CD4-positive, alpha-beta T cell treated with Interleukin-15 for 4 hours (primary cell): ENCODE data around the gene ALK.

Experiments used
- DNase-seq: peaks from one replicate; pipeline ENCODE4 v3.0.0-alpha.2; 2020; ENCODE audit warnings: low spot score

The ALK gene

GRCh38 chr2:29191817-29192216, 729.6 kb downstream of the ALK start:
- DNase-seq: no peak

- no peak for DNase-seq
Observed at GRCh38 chr2:29189052-29189451, 732.3 kb downstream of the ALK start.

GRCh38 chr2:29187926-29188325, 733.5 kb downstream of the ALK start:
- no peak for DNase-seq

GRCh38 chr2:29186817-29187216, 734.6 kb downstream of the ALK start:
- no peak for DNase-seq

- DNase-seq: no peak
Observed at GRCh38 chr2:29184531-29184930, 736.9 kb downstream of the ALK start.

- no peak for DNase-seq
Observed at GRCh38 chr2:29182920-29183319, 738.5 kb downstream of the ALK start.

- DNase-seq: no peak
Observed at GRCh38 chr2:29182334-29182733, 739.1 kb downstream of the ALK start.

- DNase-seq: no peak
Observed at GRCh38 chr2:29175338-29175737, 746.0 kb downstream of the ALK start.

GRCh38 chr2:29174937-29175336, 746.4 kb downstream of the ALK start:
- DNase-seq: no peak

- no peak for DNase-seq
Observed at GRCh38 chr2:29166242-29167039, 754.9 kb downstream of the ALK start.

GRCh38 chr2:29165362-29166241, 755.8 kb downstream of the ALK start:
- DNase-seq: no peak

- no peak for DNase-seq
Observed at GRCh38 chr2:29164091-29164846, 757.1 kb downstream of the ALK start.

- no peak for DNase-seq
Observed at GRCh38 chr2:29162204-29162928, 759.0 kb downstream of the ALK start.

GRCh38 chr2:29160184-29160583, 761.2 kb downstream of the ALK start:
- no peak for DNase-seq

GRCh38 chr2:29159125-29159524, 762.3 kb downstream of the ALK start:
- DNase-seq: no peak

GRCh38 chr2:29157131-29157530, 764.3 kb downstream of the ALK start:
- DNase-seq: no peak

GRCh38 chr2:29155578-29155977, 765.8 kb downstream of the ALK start:
- no peak for DNase-seq

GRCh38 chr2:29154610-29155009, 766.8 kb downstream of the ALK start:
- DNase-seq: no peak

GRCh38 chr2:29147963-29148362, 773.4 kb downstream of the ALK start:
- no peak for DNase-seq

- no peak for DNase-seq
Observed at GRCh38 chr2:29146197-29146596, 775.2 kb downstream of the ALK start.

GRCh38 chr2:29143657-29144056, 777.7 kb downstream of the ALK start:
- no peak for DNase-seq
